H9 (cell line): ENCODE data around the gene ACOT11. TPM values are rescaled to one million over a fixed set of nuclear protein-coding genes. Genes with fewer than 3 reads are reported as not detected.
A peak's percentile ranks its signal among the peaks of the same experiment; 100 is the strongest.

Source experiments
- DNase-seq: peaks from one replicate; pipeline ENCODE4 v3.0.0-alpha.2; 2017
- H2AFZ ChIP-seq: one replicate; pipeline ENCODE4 v1.6.1; 2013; ENCODE audit warnings: mild to moderate bottlenecking, low read length, control low read depth, moderate library complexity
- H2AK5ac ChIP-seq: 2 replicates; pipeline ENCODE4 v1.6.1; 2013; ENCODE audit warnings: low read length, control low read depth, mixed read lengths; ENCODE audit not compliant: insufficient read length
- H2BK120ac ChIP-seq: one replicate; pipeline ENCODE4 v1.6.1; 2013; ENCODE audit warnings: low read depth, mild to moderate bottlenecking, low read length, control low read depth, inconsistent platforms; ENCODE audit not compliant: poor library complexity, severe bottlenecking
- H2BK12ac ChIP-seq: 2 replicates; pipeline ENCODE4 v1.6.1; 2013; ENCODE audit warnings: low read length, control low read depth, mixed read lengths, low read depth; ENCODE audit not compliant: insufficient read length
- H2BK15ac ChIP-seq: 2 replicates; pipeline ENCODE4 v1.6.1; 2013; ENCODE audit warnings: low read depth, low read length, control low read depth
- H2BK20ac ChIP-seq: one replicate; pipeline ENCODE4 v1.6.1; 2013; ENCODE audit warnings: low read depth, mild to moderate bottlenecking, low read length, control low read depth, inconsistent platforms; ENCODE audit not compliant: poor library complexity, severe bottlenecking
- H2BK5ac ChIP-seq: 2 replicates; pipeline ENCODE4 v1.6.1; 2013; ENCODE audit warnings: low read length, control low read depth, mixed read lengths; ENCODE audit not compliant: insufficient read length
- H3K14ac ChIP-seq: 2 replicates; pipeline ENCODE4 v1.6.1; 2013; ENCODE audit warnings: low read length, control low read depth; ENCODE audit not compliant: insufficient read depth
- H3K18ac ChIP-seq: 2 replicates; pipeline ENCODE4 v1.6.1; 2013; ENCODE audit warnings: low read depth, mild to moderate bottlenecking, mixed read lengths, low read length, control low read depth; ENCODE audit not compliant: insufficient read length
- H3K23ac ChIP-seq: 2 replicates; pipeline ENCODE4 v1.6.1; 2013; ENCODE audit warnings: low read length, control low read depth, mixed read lengths, low read depth; ENCODE audit not compliant: insufficient read length
- H3K23me2 ChIP-seq: 2 replicates; pipeline ENCODE4 v1.6.1; 2013; ENCODE audit warnings: low read depth, mild to moderate bottlenecking, mixed read lengths, low read length, control low read depth; ENCODE audit not compliant: insufficient read length, poor library complexity, severe bottlenecking
- H3K27ac ChIP-seq: 2 replicates; pipeline ENCODE4 v1.5.1; 2013; ENCODE audit warnings: low read length, control low read depth, mixed read lengths, low read depth; ENCODE audit not compliant: insufficient read length
- H3K27me3 ChIP-seq: 2 replicates; pipeline ENCODE4 v1.6.1; 2013; ENCODE audit warnings: low read length, control low read depth, inconsistent platforms; ENCODE audit not compliant: insufficient read depth
- H3K4ac ChIP-seq: 2 replicates; pipeline ENCODE4 v1.6.1; 2013; ENCODE audit warnings: low read depth, mild to moderate bottlenecking, control low read depth, inconsistent platforms, low read length, moderate library complexity
- H3K4me1 ChIP-seq: 2 replicates; pipeline ENCODE4 v1.6.1; 2013; ENCODE audit warnings: low read length, control low read depth, inconsistent platforms; ENCODE audit not compliant: insufficient read depth
- H3K4me2 ChIP-seq: 2 replicates; pipeline ENCODE4 v1.6.1; 2013; ENCODE audit warnings: low read length, control low read depth, mixed read lengths; ENCODE audit not compliant: insufficient read length, insufficient read depth
- H3K56ac ChIP-seq: 2 replicates; pipeline ENCODE4 v1.6.1; 2013; ENCODE audit warnings: low read depth, mild to moderate bottlenecking, mixed read lengths, low read length, control low read depth; ENCODE audit not compliant: insufficient read length
- H3K79me1 ChIP-seq: 2 replicates; pipeline ENCODE4 v1.6.1; 2013; ENCODE audit warnings: low read depth, mild to moderate bottlenecking, moderate library complexity, low read length, control low read depth, inconsistent platforms; ENCODE audit not compliant: insufficient read depth, poor library complexity, severe bottlenecking
- H3K79me2 ChIP-seq: 2 replicates; pipeline ENCODE4 v1.6.1; 2013; ENCODE audit warnings: low read length, control low read depth, inconsistent platforms; ENCODE audit not compliant: insufficient read depth
- H3K9ac ChIP-seq: 2 replicates; pipeline ENCODE4 v1.6.1; 2013; ENCODE audit warnings: low read length, control low read depth, mixed read lengths; ENCODE audit not compliant: insufficient read length; ENCODE audit errors: extremely low read depth
- H3K9me3 ChIP-seq: one replicate; pipeline ENCODE4 v1.6.1; 2013; ENCODE audit warnings: low read depth, low read length, inconsistent platforms; ENCODE audit not compliant: control insufficient read depth
- H3T11ph ChIP-seq: one replicate; pipeline ENCODE4 v1.6.1; 2013; ENCODE audit warnings: mild to moderate bottlenecking, low read length, control low read depth, inconsistent platforms
- H4K20me1 ChIP-seq: one replicate; pipeline ENCODE4 v1.6.1; 2013; ENCODE audit not compliant: control insufficient read depth, insufficient read length, insufficient read depth
- H4K5ac ChIP-seq: 2 replicates; pipeline ENCODE4 v1.6.1; 2013; ENCODE audit warnings: low read depth, mild to moderate bottlenecking, mixed read lengths, low read length, control low read depth; ENCODE audit not compliant: insufficient read length
- H4K8ac ChIP-seq: replicated peaks from 2 replicates; pipeline ENCODE4 v1.6.1; 2013; ENCODE audit warnings: low read length, control low read depth, mixed read lengths, low read depth; ENCODE audit not compliant: insufficient read length
- H4K91ac ChIP-seq: 2 replicates; pipeline ENCODE4 v1.6.1; 2013; ENCODE audit warnings: low read depth, mild to moderate bottlenecking, moderate library complexity, mixed read lengths, low read length, control low read depth; ENCODE audit not compliant: insufficient read length
- H3K27ac Mint-ChIP-seq, 3 experiments: 2 replicates in 2 of 3; 3 replicates in 1 of 3; pipeline ENCODE4 v1.8.0; 2020 to 2021; ENCODE audit warnings: mixed read lengths in 3 of 3, mild to moderate bottlenecking in 1 of 3, moderate library complexity in 1 of 3
- H3K27me3 Mint-ChIP-seq: 2 replicates; pipeline ENCODE4 v1.8.0; 2021; ENCODE audit warnings: low read depth, mild to moderate bottlenecking, moderate library complexity, mixed read lengths
- H3K36me3 Mint-ChIP-seq, 3 experiments: 2 replicates in 2 of 3; 3 replicates in 1 of 3; pipeline ENCODE4 v1.8.0; 2020 to 2021; ENCODE audit warnings: low read depth in 3 of 3, mixed read lengths in 3 of 3; ENCODE audit not compliant: insufficient read depth in 1 of 3
- H3K4me1 Mint-ChIP-seq, 2 experiments: 2 replicates each; pipeline ENCODE4 v1.8.0; 2020; ENCODE audit warnings: mixed read lengths in 2 of 2
- H3K4me3 Mint-ChIP-seq, 2 experiments: 2 replicates in 1 of 2; 3 replicates in 1 of 2; pipeline ENCODE4 v1.8.0; 2020 to 2021; ENCODE audit warnings: mild to moderate bottlenecking in 2 of 2, mixed read lengths in 2 of 2, moderate library complexity in 1 of 2
- H3K9me3 Mint-ChIP-seq, 2 experiments: 2 replicates in 1 of 2; 3 replicates in 1 of 2; pipeline ENCODE4 v1.8.0; 2020; ENCODE audit warnings: mild to moderate bottlenecking in 2 of 2, mixed read lengths in 2 of 2, moderate library complexity in 1 of 2
- WGBS: extraction: QIAGEN DNeasy Blood & Tissue Kit; methylation state at CpG from one replicate; pipeline ENCODE4 v1.1.7; 2013; ENCODE audit warnings: missing lambda C conversion rate, low lambda C conversion rate, mixed read lengths; ENCODE audit not compliant: insufficient read length; ENCODE audit errors: extremely low coverage; 5-methylcytosine and 5-hydroxymethylcytosine counted together
- total RNA-seq: library from RNA; stranded (reverse); gene quantifications from 2 replicates; pipeline ENCODE4 v1.2.1, GENCODE V29; 2021
- TF ChIP-seq, protein P1 (sequence below): fragments of 200-600 bp; sonication (generic); conservative IDR thresholded peaks from 3 replicates; pipeline ENCODE4 v1.8.0; 2021; ENCODE audit warnings: antibody characterized with exemption, mild to moderate bottlenecking

ACOT11 gene
- total RNA-seq, 1 experiment from 2014 or later = 4.0 TPM

DNA sequence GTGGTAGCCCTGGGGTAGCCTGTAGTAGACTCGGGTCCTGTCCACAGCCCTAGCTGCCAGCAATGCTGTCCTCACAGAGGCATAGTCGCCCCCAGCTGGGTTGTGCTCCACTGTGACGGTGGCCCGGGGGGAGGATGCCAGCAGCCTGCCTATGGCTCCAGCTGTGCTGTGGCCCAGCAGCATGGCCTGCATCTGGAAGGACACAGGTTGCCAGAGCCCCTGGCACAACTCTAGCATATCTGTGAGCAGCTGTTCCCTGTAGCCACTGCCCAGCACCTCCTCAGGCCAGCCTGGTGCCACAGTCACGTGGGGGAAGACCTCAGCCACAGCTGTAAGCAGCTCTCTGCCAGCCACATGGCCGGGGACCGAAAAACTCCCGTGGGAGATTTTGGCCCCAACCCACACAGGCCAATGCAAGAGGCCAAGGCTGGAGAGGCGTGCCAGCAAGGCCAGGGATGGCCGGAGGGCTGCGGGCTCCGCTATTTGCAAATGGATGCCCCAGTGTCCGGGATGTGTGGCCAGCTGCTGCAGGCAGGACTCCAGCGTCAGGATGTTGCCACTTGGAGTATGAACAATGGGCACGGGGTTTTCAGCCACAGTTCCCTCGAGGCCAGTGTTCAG lies 61.4 kb downstream of the ACOT11 start:
- TF ChIP-seq, protein P1, sequence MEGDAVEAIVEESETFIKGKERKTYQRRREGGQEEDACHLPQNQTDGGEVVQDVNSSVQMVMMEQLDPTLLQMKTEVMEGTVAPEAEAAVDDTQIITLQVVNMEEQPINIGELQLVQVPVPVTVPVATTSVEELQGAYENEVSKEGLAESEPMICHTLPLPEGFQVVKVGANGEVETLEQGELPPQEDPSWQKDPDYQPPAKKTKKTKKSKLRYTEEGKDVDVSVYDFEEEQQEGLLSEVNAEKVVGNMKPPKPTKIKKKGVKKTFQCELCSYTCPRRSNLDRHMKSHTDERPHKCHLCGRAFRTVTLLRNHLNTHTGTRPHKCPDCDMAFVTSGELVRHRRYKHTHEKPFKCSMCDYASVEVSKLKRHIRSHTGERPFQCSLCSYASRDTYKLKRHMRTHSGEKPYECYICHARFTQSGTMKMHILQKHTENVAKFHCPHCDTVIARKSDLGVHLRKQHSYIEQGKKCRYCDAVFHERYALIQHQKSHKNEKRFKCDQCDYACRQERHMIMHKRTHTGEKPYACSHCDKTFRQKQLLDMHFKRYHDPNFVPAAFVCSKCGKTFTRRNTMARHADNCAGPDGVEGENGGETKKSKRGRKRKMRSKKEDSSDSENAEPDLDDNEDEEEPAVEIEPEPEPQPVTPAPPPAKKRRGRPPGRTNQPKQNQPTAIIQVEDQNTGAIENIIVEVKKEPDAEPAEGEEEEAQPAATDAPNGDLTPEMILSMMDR = no peak
- no peaks in the 10 kb centered on the region for H3K79me1 ChIP-seq
- Mint-ChIP-seq H3K4me3 (no peak overlapping the region), H3K4me1 (peaks cover 17 to 31% of the 10 kb centered on the region in 2 experiments), H3K9me3 (no peaks in the 10 kb centered on the region; a peak in 1 of 5 replicates), H3K27ac (peak overlapping the region in 2 of 3 experiments; percentile 83 to 94; a peak in 3 of 7 replicates), H3K27me3 (no peaks in the 10 kb centered on the region; the same call in 1 of the 2 replicates), H3K36me3 (no peaks in the 10 kb centered on the region; a peak in 1 of 7 replicates)
- H3K4me2 ChIP-seq = no peak overlapping the region
- no peak overlapping the region for H3K56ac ChIP-seq
- no peak overlapping the region; the same call in 1 of the 2 replicates for H3K4ac ChIP-seq
- no peaks in the 10 kb centered on the region for H3K27me3 ChIP-seq
- peak overlapping the region; percentile 65; the same call in 1 of the 2 replicates for H3K14ac ChIP-seq
- no peak overlapping the region for H2AFZ ChIP-seq
- H4K91ac ChIP-seq = no peak overlapping the region
- no peak overlapping the region for H2BK5ac ChIP-seq
- DNase-seq = no peak
- no peak overlapping the region for H3T11ph ChIP-seq
- H3K27ac ChIP-seq = no peak overlapping the region
- H3K18ac ChIP-seq = peak overlapping the region; percentile 21
- H2AK5ac ChIP-seq = no peak overlapping the region
- no peaks in the 10 kb centered on the region for H3K23me2 ChIP-seq
- no peaks in the 10 kb centered on the region for H3K79me2 ChIP-seq
- no peak overlapping the region for H2BK15ac ChIP-seq
- H4K8ac ChIP-seq = no peak overlapping the region
- no CpG with 5 or more reads among the region's 16 CpGs for WGBS
- H3K23ac ChIP-seq = no peak overlapping the region
- H4K5ac ChIP-seq = no peak overlapping the region
- no peaks in the 10 kb centered on the region; the same call in 1 of the 2 replicates for H3K4me1 ChIP-seq
- no peak overlapping the region for H2BK120ac ChIP-seq
- H2BK20ac ChIP-seq = no peak overlapping the region
- no peak overlapping the region for H2BK12ac ChIP-seq
- no peak overlapping the region for H3K9ac ChIP-seq
- H4K20me1 ChIP-seq = no peaks in the 10 kb centered on the region
- no peaks in the 10 kb centered on the region for H3K9me3 ChIP-seq
